H1 (cell line): ENCODE data around the gene TMEM178B. TPM values are rescaled to one million over a fixed set of nuclear protein-coding genes. Genes with fewer than 3 reads are reported as not detected.

Experiments used
- CHD2 ChIP-seq: IDR thresholded peaks from 2 replicates; pipeline ENCODE4 v1.6.1; 2012; ENCODE audit warnings: low read length, improper control_type of control experiment
- polyA plus RNA-seq, 7 experiments: library from polyadenylated mRNA; depleted of rRNA in 3 of 7; stranded (reverse) in 5 of 7; unstranded in 2 of 7; fragments of >200 nt in 5 of 7; fragments of 200-250 nt in 2 of 7; gene quantifications; 1 replicate in 5 of 7; 2 replicates in 1 of 7; 4 replicates in 1 of 7; pipeline versions ENCODE4 v1.2.1 to v1.2.3, GENCODE V29; 2011 to 2013; ENCODE audit warnings: missing spikeins in 2 of 7, mixed read lengths in 2 of 7
- total RNA-seq: library from RNA; stranded (reverse); fragmentation: NEBNext Ultra II Directional; extraction: Animal tissue kit (Norgen Biotek cat#: 25700); gene quantifications from 2 replicates; pipeline ENCODE4 v1.2.1, GENCODE V29; 2021

Gene TMEM178B
- total and polyA plus RNA-seq, 2 of the 8 experiments (the other 6 are each of a cell fraction or from before 2014, with no cell fraction given): 5.3 to 18.1 TPM

GRCh38 chr7:141217938-141218337 lies 144.1 kb downstream of the TMEM178B start (continued):
- TF ChIP-seq CHD2: no peak
